ENCODE results near the gene LRRK2.
"Not testable (repeated sequence)": the region's sequence is repeated elsewhere in the genome, so short reads cannot be mapped to it uniquely, and the experiment has no call there.

Gene LRRK2

DNA sequence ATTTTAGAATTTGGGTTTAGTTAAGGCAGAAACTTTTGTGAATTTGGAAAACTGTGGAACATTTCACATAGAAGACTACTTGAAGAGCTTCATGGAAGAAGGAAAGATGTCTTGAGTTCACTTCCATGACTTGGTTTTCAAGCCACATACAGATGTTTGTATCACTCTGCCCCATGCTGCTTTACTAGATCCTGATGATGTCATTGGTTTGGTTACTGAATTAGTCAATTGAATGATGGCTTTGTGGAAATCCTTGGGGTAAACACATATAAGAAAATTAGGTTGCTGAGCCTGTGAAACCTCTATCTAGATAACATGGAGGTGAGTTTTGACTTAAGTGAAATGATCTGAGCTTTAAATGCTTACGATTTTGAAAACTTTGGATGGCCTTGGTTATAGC lies 90.6 kb downstream of the LRRK2 start:
- no peak for DNase-seq (ENCODE audit: low spot score)

DNA sequence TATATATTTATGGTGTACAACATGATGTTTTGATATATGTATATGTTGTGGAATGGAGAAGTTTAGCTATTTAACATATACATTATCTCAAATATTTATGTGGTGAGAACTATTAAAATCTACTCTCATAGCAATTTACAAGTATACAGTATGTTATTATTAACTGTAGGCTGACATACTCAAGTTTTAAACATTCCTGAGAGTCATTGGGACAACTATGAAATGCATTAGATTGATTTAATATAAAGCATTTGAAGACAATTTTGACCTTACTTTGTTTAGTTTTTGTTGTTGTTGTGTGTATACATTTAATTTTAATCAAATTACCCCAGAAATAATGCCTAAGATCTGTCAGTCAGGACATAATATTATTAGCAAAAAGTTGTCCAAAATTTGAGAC lies 99.5 kb downstream of the LRRK2 start:
- DNase-seq (ENCODE audit: low spot score), result no peak

DNA sequence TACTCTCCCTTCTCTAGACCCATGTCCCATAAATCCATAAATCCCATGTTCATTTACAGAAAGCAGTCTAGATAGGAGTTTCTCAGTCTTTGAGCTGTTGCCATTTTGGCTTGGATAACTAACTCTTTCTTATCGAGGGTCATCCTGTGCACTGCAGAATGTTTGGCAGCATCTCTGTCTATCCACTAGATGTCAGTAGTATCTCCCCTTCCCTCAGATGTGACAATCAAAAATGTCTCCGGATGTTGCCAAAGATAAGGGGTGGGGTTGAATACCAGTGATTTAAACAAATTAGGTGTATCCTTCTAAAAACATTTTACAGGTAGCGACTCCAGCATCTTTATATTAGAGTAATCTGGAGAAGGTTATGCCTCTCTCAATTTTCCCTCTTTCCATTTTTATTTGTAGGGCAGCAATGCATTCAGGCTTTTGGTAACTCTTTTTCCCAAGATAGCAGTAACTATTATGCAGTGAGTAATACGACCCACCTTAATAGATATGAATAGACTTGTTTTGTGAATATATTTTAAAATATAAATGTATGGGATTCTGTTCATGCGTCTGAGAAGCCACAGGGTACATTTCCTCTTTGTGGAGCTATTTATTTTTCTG lies 100.7 kb downstream of the LRRK2 start:
- DNase-seq (ENCODE audit: low spot score), result no peak

DNA sequence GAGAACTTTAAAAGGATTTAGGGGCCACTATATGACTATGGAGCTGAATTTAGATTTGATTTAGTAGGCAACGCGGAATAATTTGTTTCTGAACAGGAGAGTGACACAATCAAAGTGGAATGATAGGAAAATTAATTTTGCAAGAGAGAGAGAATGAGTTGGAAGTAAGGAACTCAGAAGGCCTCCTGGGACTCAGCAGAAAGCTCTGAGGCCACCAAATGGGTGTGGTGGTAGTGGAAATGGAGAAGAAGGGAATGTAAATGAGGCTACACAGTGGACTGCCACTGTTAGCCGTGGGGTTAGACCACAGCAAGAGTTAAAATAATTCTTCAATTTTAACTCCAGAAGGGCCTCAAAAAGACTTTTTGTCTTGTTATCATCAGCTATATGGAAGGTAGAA lies 102.7 kb downstream of the LRRK2 start:
- no peak for DNase-seq (ENCODE audit: low spot score)

DNA sequence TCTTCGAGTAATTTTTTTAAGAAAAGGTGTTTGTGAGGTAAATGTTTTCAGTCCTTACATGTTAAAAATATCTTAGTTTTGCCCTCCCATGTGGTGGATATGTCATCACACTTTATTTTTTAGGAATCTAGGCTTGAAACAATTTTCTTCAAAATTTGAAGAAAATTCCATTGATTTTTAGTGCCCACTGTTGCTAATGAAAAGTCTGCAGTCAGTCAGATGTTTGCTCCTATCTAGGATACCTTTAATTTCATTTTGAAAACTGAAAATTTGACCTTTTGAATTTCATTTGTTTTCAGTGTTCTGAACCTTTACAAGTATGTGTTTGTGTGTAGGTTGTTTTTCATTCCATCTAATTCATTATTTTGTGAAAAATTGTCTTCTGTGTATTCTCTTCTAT lies 105.4 kb downstream of the LRRK2 start:
- no peak for DNase-seq (ENCODE audit: low spot score)

DNA sequence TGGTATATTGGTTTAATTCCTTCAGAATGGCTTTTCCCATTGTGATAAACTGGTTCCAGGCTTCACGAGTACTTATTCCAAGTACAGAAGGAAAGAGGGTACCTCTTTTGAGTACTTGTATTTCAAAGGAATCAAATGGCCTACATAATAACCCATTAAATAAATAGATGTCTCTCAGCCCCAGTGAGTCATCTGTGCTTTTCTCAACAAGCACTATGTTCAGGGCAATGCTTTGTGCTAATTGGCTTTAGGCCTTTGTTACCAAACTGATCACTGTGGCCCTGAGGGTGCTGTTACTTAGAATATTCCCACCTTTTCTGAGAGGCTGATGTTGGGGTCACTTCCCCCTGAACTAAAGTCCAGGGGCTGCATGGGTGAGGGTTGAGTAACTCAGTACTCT lies 107.1 kb downstream of the LRRK2 start:
- no peak for DNase-seq (ENCODE audit: low spot score)

DNA sequence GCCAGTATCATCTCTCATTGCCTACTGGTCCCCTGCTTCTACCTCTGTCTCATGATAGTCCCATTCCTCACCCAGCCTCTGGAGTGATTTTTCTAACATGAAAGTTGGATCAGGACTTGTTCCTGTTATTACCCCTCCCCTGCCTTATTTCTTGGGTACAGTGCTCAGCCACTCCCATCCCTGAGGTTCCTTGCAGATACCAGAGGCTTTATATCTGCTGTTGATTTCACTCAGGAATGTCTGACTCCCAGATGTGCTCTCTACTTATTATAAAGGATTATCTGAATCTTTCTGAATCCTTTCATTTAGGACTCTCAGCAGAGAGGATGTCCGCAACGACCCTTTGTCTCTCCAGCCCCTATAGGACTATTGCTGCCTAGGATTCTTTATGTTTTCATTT lies 111.2 kb downstream of the LRRK2 start:
- DNase-seq (ENCODE audit: low spot score), result no peak

DNA sequence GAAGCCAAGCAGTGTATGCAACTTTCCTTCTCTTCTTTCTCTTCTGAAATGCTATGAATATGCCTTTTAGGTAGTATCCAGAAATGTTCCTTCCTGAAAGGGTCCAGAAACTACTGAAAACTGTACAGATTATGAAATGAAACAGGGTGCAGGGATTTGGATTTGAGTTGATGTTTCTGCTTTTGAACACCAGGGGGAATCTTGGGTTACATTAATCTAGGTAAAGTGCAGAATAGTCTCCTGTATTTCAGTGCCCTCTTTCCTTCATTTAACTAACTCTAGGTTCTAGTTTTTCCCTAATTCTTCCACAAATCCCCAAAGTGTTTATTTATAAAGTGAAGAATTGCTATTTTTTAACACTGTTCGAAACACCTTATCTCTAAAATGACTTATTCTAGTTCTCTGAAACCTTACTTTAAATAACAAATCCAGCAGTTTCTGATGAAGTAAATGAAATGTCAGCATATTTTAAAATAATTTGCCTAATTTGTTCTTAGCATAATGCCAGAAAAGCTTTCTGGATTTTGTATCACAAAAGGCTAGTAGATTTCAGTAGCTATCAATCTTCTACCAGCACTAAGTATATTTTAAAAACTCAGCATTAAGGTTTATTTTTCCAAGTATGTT lies 111.9 kb downstream of the LRRK2 start:
- no peak for DNase-seq (ENCODE audit: low spot score)

DNA sequence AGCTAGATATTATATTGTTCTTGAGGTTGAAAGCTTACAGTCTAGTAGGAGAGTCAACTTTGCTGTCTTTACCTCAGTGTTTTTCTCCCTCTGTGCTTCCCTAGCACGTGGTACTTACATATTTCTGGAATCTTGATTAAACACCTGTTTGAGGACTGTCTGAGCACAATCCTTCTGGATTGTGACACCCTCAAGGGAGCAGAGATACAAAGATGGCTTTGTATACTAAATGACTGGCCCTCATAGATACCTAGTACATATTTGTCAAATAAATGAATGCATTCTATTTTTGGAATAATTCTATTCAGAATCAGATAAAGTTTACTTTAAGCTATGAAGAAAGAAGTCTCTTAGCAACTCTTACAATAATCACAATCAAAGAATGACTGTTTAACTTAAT lies 113.3 kb downstream of the LRRK2 start:
- no peak for DNase-seq (ENCODE audit: low spot score)

DNA sequence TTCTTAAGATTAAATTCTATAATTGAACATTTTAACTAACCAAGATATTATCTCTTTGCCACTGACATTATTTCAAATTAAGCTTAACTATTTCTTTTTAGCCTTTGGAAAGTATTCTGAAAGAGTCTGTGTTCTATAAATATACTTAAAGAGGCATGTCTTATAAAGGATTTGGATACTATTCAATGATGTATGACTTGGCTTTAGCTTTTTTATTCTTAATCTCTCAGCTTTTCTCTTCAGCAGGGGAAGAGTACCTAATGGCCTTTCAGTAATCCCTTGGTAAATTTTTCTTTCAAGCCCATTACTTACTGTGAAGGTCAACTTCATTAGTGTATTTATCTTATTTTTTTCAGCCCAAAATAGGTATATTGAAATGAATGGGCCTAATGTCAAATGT lies 113.8 kb downstream of the LRRK2 start:
- DNase-seq (ENCODE audit: low spot score), result no peak

DNA sequence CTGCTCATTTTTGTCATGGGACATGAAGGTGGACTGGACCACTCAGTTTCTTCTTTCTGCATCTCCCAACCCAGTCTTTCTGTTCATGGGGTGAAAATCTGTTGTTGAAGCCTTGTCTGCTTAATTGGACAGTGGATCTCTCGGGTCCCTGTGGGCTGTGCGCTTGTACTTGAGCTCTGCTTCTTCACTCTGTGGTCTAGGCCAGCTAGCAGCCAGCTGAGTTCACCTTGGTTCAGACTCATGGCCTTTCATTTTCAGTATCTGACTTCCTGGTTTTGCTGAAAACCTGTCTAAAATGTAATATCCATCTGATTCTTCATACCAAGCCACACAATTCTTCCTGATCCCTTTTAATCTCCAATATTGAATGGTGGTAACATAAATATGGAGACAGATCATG lies 117.2 kb downstream of the LRRK2 start:
- DNase-seq (ENCODE audit: low spot score), result no peak

DNA sequence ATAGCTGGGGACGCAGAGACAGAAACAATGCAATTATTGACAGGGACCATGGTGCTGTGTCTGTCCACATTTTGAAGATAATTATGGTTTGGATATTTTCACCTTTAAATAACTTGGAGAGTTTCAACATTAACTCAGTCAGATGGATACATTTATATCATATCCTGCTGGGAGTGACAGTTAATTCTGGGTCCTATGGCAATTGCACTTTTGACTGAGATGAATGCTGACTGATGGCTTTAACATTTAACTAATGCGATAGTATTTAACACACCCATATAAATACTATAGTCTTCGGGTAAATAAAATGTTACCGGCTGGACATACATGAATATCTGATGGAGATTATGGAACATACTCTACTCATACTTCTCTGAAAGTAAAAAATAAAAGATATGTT lies 118.3 kb downstream of the LRRK2 start:
- no peak for DNase-seq (ENCODE audit: low spot score)

DNA sequence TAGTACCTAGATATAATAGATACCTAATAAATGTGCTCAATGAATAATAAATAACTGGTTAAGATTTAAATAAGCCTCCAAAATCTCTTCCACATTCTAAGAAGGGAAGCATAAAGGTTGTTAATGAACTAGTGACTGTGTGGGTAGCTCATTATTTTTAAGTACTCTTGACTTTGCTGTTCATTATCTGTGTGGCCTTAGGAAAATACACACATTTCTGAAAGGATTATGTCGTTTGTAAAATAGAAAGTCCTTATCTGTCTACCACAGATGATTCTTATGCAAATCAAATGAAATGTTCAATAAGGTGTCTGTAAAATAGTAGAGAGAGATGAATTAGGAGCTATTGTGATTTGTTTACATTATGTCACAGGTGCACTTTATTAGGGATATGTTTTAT lies 119.5 kb downstream of the LRRK2 start:
- DNase-seq (ENCODE audit: low spot score), result no peak

DNA sequence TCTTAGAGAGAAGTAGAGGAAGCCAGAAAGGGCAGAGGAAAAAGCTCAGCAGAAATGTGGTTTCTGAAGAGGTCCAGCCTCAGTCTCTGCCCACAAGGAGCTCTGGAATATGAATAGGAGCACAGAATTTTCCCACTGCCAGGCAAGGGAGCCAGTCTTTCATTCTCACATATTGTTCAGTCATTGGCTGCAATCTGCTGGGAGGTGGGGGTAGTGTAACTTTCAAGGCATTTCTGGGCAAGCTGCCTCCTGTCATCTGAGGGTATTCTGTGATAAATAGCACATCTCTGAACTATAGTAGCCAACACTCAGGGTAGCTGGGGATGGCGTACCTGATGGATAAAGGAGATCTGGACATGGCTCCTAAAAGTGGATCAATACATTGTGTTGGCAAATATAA lies 127.2 kb downstream of the LRRK2 start:
- no peak for DNase-seq (ENCODE audit: low spot score)

DNA sequence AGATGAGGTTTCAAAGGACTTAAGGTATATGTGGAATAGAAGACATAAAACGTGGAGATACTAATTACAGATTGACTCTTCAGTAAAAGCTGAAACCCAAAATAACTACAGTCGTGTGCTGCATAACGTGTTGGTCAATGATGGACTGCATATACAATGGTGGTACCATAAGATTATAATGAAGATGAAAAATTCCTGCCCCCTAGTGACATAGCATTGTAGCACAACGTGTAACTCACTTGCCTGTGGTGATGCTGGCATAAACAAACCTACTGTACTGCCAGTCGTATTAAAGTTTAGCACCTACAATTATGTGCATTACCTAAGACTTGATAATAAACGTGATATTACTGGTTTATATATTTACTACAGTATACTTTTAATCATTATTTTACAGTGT lies 150.3 kb downstream of the LRRK2 start:
- no peak for DNase-seq (ENCODE audit: low spot score)

DNA sequence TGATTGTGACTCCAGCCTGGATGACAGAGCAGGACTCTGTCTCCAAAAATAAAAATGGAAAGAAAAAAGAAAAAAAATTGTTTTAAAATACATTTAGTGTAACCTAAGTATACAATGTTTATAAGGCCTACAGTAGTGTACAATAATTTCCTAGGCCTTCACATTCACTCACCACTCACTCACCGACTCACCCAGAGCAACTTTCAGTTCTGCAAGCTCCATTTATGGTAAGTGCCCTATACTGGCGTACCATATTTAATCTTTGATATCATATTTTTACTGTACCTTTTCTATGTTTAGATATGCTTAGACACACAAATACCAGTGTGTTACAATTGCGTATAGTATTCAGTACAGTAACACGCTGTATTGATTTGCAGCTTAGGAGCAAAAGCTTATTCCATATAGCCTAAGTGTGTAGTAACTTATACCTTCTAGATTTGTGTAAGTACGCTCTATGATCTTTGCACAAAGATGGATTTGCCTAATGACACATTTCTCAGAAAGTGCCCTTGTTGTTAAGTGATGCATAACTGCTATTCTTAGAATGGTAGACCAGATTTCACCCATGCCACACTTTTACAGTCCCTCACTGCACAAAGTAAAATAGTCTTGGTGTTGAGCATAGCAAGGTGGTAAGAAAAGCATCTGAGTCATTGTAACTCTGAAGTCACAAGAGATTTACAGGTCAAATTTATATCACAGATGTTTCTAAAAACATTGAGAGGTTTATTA lies 151.9 kb downstream of the LRRK2 start:
- no peak for DNase-seq (ENCODE audit: low spot score)

DNA sequence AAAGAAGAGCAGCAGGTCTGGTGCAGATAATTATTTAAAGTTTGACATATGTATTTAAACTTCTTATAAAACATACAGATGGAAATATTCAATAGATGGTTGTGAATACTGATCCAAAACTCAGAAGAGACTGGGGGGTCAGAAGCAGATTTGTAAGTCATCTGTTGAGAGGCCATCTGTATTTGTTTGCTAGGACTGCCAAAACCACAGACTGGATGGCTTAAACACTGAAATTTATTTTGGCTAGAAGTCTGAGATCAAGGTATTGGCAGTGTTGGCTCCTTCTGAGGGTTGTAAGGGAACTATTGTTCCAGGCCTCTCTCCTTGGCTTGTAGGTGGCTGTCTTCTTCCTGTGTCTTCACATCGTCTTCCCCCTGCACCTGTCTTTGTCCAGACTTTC lies 153.9 kb downstream of the LRRK2 start:
- no peak for DNase-seq (ENCODE audit: low spot score)

DNA sequence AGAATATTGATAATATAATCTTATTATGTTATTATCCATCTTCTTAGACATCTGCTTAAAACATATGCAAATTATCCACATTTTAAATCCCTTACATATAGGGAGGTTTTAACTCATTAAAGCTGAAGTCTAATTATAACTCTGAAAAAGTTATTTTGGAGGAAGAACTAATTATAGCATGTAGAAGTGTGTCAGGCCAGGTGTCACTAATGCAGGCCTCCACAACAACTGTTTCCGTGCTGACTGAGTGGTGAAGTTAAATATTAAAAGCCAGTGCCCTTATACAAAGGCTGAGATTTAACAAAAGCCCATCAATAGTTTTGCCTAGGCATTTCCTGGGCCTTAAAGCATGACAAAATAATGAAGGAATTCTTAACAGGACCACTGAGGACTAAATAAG lies 157.4 kb downstream of the LRRK2 start:
- no peak for DNase-seq (ENCODE audit: low spot score)

DNA sequence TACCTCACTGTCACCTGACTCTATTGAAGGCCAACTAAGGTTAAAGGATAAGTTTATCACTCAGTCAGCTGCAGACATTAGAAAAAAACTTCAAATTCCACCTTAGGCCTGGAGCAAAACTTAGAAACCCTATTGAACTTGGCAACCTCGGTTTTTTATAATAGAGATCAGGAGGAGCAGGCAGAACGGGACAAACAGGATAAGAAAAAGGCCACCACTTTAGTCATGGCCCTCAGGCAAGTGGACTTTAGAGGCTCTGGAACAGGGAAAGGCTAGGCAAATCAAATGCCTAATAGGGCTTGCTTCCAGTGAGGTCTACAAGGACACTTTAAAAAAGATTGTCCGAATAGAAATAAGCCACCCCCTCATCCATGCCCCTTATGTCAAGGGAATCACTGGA lies 162.5 kb downstream of the LRRK2 start:
- DNase-seq (ENCODE audit: low spot score), result not testable (repeated sequence)

DNA sequence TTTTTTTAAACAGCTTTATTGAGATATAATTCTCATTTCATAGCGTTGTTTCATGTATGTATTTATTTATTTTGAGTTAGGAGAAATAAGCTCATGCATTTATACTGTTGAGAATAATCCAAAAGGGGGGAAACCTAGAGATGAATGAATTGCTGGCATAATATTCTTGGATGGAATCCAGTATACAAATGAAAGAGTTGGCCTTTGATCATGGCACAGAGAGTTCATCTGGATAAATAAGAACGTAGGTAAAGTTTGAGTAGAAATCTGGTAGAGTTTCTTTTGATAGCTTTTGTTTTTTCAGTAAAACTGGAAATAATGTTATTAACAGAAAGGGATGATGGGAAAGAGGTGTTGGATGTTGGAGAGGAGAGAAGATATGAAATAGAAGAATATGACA lies 166.2 kb downstream of the LRRK2 start:
- no peak for DNase-seq (ENCODE audit: low spot score)

DNA sequence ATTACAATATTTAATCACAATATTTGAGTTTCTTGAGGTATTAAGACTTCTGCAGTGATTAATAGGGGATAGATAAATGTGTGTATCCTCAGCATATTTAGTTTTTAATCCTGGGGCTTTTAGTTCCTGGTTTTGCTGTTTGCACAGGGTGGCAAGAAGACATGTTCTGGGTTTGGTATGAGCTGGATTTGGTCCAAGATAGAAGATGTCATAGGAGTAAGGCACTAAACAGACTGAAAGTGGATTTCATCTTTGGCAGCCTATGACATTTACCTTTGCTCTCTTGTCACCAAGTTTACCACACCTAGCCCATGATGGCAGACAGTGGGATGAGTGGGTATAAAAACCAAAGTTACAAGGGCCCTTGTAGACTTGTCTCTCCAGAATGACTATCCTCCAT lies 168.2 kb downstream of the LRRK2 start:
- no peak for DNase-seq (ENCODE audit: low spot score)

DNA sequence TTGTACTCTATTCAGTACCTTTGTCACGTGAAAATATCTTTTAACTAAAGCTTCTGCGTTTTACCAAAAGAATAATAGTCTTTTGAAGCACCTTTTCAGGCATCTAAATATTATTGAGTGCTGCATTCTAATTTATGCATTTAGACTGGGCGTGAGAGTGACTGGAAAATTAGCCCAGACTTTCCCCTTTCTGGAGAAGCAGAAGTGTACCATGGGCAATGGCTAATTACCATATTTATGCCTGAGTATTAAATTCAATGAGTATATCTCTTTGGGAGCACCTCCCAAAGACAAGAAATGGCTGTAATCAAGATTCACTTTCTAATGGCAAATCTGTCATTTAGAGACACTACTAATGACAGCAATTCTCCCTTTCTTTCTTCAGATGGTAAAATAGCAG lies 174.9 kb downstream of the LRRK2 start:
- DNase-seq (ENCODE audit: low spot score), result no peak

DNA sequence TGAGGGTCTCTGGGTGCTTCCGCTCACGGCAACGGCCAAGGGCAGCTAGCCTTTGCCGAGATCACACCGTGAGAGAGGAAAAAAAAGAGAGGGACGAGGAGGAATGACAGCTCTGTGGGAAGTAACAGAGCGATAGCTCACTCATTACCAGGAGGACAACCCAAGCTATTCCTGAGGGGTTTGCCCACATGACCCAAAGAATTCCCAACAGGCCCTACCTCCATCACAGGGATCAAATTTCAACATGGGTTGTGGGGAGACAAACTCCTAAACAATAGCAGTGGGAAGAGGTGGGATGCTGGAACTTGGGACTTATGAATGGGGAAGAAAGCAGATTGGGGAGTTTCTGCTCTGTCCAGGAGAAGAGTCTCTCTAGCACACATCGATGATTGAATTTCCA lies 180.6 kb downstream of the LRRK2 start:
- DNase-seq (ENCODE audit: low spot score), result no peak

Measured in left forelimb (tissue), 1 donor.